AG04449 (cell line): ENCODE data around the gene EYA4.

Source experiments
- CTCF ChIA-PET: fragments of 350-600 bp; formaldehyde crosslinking; extraction: SDS; loops from one replicate; lab custom pipeline; 2021; ENCODE audit warnings: antibody characterized with exemption; lab: Yijun Ruan, JAX
- POLR2A ChIA-PET: fragments of 400-600, 350-600 bp; formaldehyde crosslinking; extraction: SDS; loops from one replicate; lab custom pipeline; 2020; ENCODE audit warnings: antibody characterized with exemption, inconsistent platforms; lab: Yijun Ruan, JAX
- DNase-seq: peaks from one replicate; pipeline ENCODE4 v3.0.0-alpha.2; 2010; ENCODE audit warnings: low read depth, low spot score
- H3K4me3 ChIP-seq: 2 replicates; pipeline ENCODE4 v1.5.1; 2011; ENCODE audit warnings: low read depth, mild to moderate bottlenecking, control low read depth, low read length
- CTCF ChIP-seq: IDR thresholded peaks from one replicate; pipeline ENCODE4 v1.5.1; 2011; ENCODE audit warnings: mild to moderate bottlenecking, moderate library complexity, low read length, control low read depth, inconsistent platforms; ENCODE audit not compliant: insufficient read depth; ENCODE audit errors: missing control alignments

EYA4 gene

GRCh38 chr6:133446789-133447188 lies 205.6 kb downstream of the EYA4 start:
- CTCF ChIA-PET, result no interaction called here
- no peak for DNase-seq
- POLR2A ChIA-PET, result no interaction called here
- H3K4me3 ChIP-seq, result no peak overlapping the region
- no peak for TF ChIP-seq CTCF

DNA sequence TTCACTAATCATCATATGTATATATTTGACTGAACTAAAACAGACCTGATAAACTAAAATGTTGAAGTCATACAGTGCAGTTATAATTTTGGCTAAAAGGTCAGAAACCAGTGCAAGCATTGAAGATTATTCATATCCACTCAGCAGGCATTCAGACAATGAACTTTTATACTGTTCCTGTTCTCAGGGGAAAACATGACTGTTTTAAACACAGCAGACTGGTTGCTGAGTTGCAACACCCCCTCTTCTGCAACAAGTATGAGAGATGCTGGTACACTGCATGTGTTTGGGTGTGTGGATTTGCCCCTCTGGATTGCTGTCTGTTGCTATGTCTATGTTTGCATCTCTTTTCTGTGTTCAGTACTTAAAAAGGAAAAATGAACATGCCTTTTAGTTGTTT lies 206.8 kb downstream of the EYA4 start:
- POLR2A ChIA-PET, result no interaction called here

GRCh38 chr6:133456439-133456838 lies 215.3 kb downstream of the EYA4 start:
- DNase-seq, result no peak
- TF ChIP-seq CTCF, result no peak
- H3K4me3 ChIP-seq, result no peak overlapping the region
- ChIA-PET POLR2A (no interaction called here), CTCF (interaction anchor here (1.0 to 1.6 kb wide), 3 partner anchors 9 to 272 kb away, joined by 3 read pairs; no protein-coding TSS in a partner anchor)

More for the DNA sequence above, 206.8 kb downstream of the EYA4 start:
- no peak overlapping the region for H3K4me3 ChIP-seq
- TF ChIP-seq CTCF, result no peak
- DNase-seq, result no peak
- CTCF ChIA-PET, result interaction anchor here (1.0 kb wide), 1 partner anchor 9 kb away, joined by 3 read pairs; no protein-coding TSS in a partner anchor

- ChIA-PET CTCF (interaction anchor here (1.1 to 1.6 kb wide), 2 partner anchors 9 to 273 kb away, joined by 3 read pairs; no protein-coding TSS in a partner anchor), POLR2A (no interaction called here)
- no peak overlapping the region for H3K4me3 ChIP-seq
- DNase-seq, result no peak
- no peak for TF ChIP-seq CTCF
These were observed 215.8 kb downstream of the EYA4 start for GRCh38 chr6:133456944-133457343.

DNA sequence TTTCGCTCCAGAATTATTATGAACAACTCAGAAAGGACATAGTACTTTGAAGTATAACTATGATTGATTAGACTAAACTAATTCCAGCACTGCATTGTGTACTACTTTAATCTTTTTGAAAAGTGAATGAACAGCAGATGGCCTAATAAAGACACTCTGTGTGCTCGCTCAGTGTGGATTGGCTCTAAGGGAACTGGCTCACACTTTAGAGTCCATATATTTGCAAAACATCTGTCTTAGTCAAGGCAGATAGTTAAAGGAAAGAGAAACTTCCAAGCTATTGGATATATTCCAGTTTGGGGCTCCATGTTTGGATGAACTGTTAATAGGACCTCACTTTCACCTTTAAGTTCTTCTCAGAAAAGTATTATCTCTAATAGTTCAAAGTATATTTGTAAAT lies 218.9 kb downstream of the EYA4 start:
- no peak for TF ChIP-seq CTCF
- ChIA-PET POLR2A (no interaction called here), CTCF (no interaction called here)
- no peak for DNase-seq
- H3K4me3 ChIP-seq, result no peak overlapping the region

- no peak overlapping the region for H3K4me3 ChIP-seq
- POLR2A ChIA-PET, result no interaction called here
- no peak for DNase-seq
- TF ChIP-seq CTCF, result no peak
- CTCF ChIA-PET, result no interaction called here
These were observed 222.6 kb downstream of the EYA4 start for GRCh38 chr6:133463790-133464189.
